Measurements from ENCODE around the gene SLC16A8. TPM values are rescaled to one million over a fixed set of nuclear protein-coding genes. Genes with fewer than 3 reads are reported as not detected.
A peak's percentile ranks its signal among the peaks of the same experiment; 100 is the strongest.

SLC16A8 gene
- total RNA-seq, 1 experiment from 2014 or later = not detected

GRCh38 chr22:38074181-38075104 is 9.5 kb downstream of the SLC16A8 start:
- no peak for DNase-seq (ENCODE audit: low read depth)

- DNase-seq (ENCODE audit: low read depth) = no peak
These were observed 10.5 kb downstream of the SLC16A8 start for GRCh38 chr22:38073150-38074130.

GRCh38 chr22:38072322-38073149 is 11.4 kb downstream of the SLC16A8 start:
- no peak for DNase-seq (ENCODE audit: low read depth)

GRCh38 chr22:38071421-38072321 is 12.3 kb downstream of the SLC16A8 start:
- DNase-seq (ENCODE audit: low read depth) = no peak

GRCh38 chr22:38070250-38070921 is 13.6 kb downstream of the SLC16A8 start:
- DNase-seq (ENCODE audit: low read depth) = no peak

- no peak for DNase-seq (ENCODE audit: low read depth)
These were observed 14.4 kb downstream of the SLC16A8 start for GRCh38 chr22:38069372-38070249.

- no peak for DNase-seq (ENCODE audit: low read depth)
These were observed 15.2 kb downstream of the SLC16A8 start for GRCh38 chr22:38068641-38069371.

- no peak for DNase-seq (ENCODE audit: low read depth)
These were observed 16.1 kb downstream of the SLC16A8 start for GRCh38 chr22:38067761-38068360.

- DNase-seq (ENCODE audit: low read depth) = no peak
These were observed 17.0 kb downstream of the SLC16A8 start for GRCh38 chr22:38067028-38067415.

- DNase-seq (ENCODE audit: low read depth) = no peak
These were observed 17.5 kb downstream of the SLC16A8 start for GRCh38 chr22:38066381-38067027.

- DNase-seq (ENCODE audit: low read depth) = no peak
These were observed 18.4 kb downstream of the SLC16A8 start for GRCh38 chr22:38065539-38065938.

GRCh38 chr22:38062791-38063190 is 21.2 kb downstream of the SLC16A8 start:
- no peak for DNase-seq (ENCODE audit: low read depth)

GRCh38 chr22:38056969-38057891 is 26.8 kb downstream of the SLC16A8 start, which contains the start of gene PICK1:
TSS of gene PICK1 (plus strand) at chr22:38057404. CDS start at chr22:38057810, 406 bp downstream.
- peak; percentile 92 for DNase-seq (ENCODE audit: low read depth)

- peak; percentile 61 for DNase-seq (ENCODE audit: low read depth)
These were observed 31.8 kb downstream of the SLC16A8 start for GRCh38 chr22:38051900-38052862.

- DNase-seq (ENCODE audit: low read depth) = no peak
These were observed 32.7 kb downstream of the SLC16A8 start for GRCh38 chr22:38051261-38051660.

All from M059J (cell line).